ENCODE measurements around the gene TTC22. TPM values are rescaled to one million over a fixed set of nuclear protein-coding genes. Genes with fewer than 3 reads are reported as not detected.

Gene TTC22
- total RNA-seq, 4 donors from 2014 or later = 2.1 TPM; not detected in 3

GRCh38 chr1:54782156-54782555, 19.0 kb downstream of the TTC22 start:
- TF ChIP-seq CTCF (IDR thresholded peaks at IDR 0.05; ENCODE audit: low read depth) = no peak

GRCh38 chr1:54781023-54781723, 19.9 kb downstream of the TTC22 start:
- no peak for TF ChIP-seq CTCF (IDR thresholded peaks at IDR 0.05; ENCODE audit: low read depth)

GRCh38 chr1:54777431-54777830, 23.7 kb downstream of the TTC22 start:
- no peak for TF ChIP-seq CTCF (IDR thresholded peaks at IDR 0.05; ENCODE audit: low read depth)

- TF ChIP-seq CTCF (IDR thresholded peaks at IDR 0.05; ENCODE audit: low read depth) = no peak
Measured at GRCh38 chr1:54777011-54777410, 24.1 kb downstream of the TTC22 start.

DNA sequence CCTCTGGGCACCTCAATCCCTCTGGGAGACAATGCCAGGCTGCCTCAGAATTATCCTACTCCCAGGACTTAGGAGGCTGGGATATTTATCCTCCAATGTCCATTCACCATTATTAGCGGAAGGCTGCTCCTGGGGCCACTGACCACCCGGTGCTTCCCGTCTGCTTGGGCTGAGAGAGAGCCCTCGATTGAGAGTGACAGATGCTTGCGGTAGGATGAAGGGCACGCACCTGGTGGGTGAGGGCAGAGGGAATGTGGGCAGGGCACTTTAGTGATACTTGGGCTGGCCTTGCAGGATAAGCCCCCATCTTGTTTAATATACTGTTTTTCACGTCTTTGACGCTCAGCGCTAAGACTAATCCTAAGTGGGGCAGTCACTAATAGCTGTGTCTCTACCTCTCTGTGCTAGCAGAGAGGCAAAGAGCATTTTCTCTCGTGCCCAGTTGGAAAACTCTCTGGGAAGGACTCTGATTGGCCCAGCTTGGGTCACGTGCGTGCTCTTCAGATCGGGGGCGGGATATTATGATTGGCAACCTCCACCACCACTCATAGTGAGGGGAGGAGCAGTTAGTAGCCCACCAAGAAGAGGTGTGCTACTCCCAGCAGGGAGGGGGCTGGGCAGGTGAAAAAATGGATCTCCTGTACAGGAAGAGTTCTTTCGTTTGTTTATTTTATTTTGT, 26.2 kb downstream of the TTC22 start:
- TF ChIP-seq CTCF (IDR thresholded peaks at IDR 0.05; ENCODE audit: low read depth) = no peak

DNA sequence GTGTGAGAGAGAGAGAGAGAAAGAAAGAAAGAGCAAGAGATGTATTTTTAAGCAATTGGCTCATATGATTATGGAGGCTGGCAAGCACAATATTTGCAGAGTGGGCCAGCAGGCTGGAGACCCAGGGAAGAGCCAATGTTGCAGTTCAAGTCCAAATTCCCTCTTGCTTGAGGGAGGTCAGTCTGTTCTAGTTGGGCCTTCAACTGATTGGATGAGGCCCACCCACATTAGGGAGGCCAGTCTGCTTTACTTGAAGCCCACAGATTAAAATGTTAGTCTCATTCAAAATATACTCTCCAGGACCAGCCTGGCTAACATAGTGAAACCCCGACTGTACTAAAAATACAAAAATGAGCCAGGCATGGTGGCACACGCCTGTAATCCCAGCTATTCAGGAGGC, 28.2 kb downstream of the TTC22 start:
- no peak for TF ChIP-seq CTCF (IDR thresholded peaks at IDR 0.05; ENCODE audit: low read depth)

- no peak for TF ChIP-seq CTCF (IDR thresholded peaks at IDR 0.05; ENCODE audit: low read depth)
Measured at GRCh38 chr1:54768093-54768492, 33.0 kb downstream of the TTC22 start.

Measured in subcutaneous adipose tissue (tissue), 4 donors.